ENCODE data around the gene HCST.
"Not testable (repeated sequence)": the region's sequence is repeated elsewhere in the genome, so short reads cannot be mapped to it uniquely, and the experiment has no call there.

DNA sequence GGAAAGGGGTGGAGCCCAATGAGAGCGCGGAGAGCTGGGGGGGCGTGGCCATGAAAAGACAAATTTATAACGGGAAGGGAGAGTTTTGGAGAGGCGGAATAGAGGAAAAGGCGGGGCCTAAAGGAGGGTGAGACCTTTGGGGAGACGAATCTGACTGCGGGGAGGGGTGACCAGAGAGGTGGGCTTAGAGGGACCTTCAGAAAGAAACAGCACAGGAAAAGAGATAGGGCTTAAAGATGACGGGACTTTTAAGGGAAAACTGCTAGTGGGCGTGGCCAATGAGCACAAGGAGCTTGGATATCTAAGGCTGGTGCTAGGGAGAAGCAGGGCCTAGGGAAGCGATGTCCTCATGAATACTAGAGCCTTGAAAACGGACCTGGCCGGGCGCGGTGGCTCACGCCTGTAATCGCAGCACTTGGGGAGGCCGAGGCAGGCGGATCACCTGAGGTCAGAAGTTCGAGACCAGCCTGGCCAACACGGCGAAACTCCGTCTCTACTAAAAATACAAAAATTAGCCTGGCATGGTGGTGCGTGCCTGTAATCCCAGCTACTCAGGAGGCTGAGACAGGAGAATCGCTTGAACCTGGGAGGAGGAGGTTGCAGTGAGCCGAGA lies 32.1 kb upstream of the HCST start:
- TF ChIP-seq, protein P1, sequence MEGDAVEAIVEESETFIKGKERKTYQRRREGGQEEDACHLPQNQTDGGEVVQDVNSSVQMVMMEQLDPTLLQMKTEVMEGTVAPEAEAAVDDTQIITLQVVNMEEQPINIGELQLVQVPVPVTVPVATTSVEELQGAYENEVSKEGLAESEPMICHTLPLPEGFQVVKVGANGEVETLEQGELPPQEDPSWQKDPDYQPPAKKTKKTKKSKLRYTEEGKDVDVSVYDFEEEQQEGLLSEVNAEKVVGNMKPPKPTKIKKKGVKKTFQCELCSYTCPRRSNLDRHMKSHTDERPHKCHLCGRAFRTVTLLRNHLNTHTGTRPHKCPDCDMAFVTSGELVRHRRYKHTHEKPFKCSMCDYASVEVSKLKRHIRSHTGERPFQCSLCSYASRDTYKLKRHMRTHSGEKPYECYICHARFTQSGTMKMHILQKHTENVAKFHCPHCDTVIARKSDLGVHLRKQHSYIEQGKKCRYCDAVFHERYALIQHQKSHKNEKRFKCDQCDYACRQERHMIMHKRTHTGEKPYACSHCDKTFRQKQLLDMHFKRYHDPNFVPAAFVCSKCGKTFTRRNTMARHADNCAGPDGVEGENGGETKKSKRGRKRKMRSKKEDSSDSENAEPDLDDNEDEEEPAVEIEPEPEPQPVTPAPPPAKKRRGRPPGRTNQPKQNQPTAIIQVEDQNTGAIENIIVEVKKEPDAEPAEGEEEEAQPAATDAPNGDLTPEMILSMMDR (IDR thresholded peaks at IDR 0.05) = not testable (repeated sequence)
- not testable (repeated sequence) for TF ChIP-seq POLR2A (IDR thresholded peaks at IDR 0.05)
